ENCODE results near the gene CDH6.

DNA sequence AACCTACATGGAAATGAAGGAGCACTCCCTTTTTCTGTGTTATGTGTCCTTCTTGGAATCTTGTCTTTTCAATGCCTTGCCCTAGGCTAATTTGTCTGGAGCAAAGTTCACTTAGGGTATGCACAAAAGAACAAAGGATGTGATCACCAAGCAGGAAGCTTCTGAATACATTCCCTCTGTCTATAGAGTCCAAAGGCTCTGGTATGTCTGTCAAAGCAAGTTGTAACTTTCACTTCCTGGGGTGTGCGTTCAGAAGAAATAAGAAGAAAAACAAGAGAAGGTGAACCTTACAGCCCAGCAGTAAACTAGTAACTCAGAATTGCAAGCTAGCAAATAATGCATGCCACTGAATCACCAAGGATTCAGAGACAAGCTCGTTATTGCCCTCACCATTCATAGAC is 31.7 kb upstream of the CDH6 start:
- TF ChIP-seq, protein P1, sequence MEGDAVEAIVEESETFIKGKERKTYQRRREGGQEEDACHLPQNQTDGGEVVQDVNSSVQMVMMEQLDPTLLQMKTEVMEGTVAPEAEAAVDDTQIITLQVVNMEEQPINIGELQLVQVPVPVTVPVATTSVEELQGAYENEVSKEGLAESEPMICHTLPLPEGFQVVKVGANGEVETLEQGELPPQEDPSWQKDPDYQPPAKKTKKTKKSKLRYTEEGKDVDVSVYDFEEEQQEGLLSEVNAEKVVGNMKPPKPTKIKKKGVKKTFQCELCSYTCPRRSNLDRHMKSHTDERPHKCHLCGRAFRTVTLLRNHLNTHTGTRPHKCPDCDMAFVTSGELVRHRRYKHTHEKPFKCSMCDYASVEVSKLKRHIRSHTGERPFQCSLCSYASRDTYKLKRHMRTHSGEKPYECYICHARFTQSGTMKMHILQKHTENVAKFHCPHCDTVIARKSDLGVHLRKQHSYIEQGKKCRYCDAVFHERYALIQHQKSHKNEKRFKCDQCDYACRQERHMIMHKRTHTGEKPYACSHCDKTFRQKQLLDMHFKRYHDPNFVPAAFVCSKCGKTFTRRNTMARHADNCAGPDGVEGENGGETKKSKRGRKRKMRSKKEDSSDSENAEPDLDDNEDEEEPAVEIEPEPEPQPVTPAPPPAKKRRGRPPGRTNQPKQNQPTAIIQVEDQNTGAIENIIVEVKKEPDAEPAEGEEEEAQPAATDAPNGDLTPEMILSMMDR (IDR thresholded peaks at IDR 0.05): no peak
- TF ChIP-seq EZH2phosphoT487 (IDR thresholded peaks at IDR 0.05) (no peak), EZH2 (IDR thresholded peaks at IDR 0.05) (no peak)
